ENCODE data around the gene TRIM44. TPM values are rescaled to one million over a fixed set of nuclear protein-coding genes. Genes with fewer than 3 reads are reported as not detected.

The TRIM44 gene
- total RNA-seq, 1 donor from 2014 or later, result 42.3 TPM

DNA sequence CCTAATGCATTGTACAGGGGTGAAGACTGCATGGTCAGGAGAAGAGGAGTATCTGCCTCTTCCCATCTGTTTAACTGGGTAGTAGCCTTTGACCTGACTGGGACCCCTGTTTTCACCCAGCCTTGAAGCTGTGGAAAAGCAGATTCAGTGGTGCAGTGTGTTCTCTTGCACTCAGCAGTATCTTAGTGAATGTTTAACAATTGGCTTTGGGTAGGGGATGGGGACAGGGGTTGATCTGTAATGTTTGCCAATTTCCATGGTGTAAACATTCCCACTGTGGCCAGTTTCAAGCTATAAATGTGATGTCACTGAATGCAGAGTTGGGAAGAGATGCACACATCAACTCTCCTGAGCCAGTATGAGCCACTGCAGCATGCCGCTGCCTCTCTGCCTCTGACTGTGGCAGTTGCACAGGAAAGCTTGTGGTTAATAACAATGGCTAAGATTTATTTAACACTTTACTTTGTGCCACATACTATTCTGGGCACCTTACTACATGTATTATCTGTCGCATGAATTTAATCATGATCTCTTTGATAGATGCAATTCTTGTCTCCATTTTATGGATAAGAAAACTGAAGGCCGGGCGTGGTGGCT lies 28.6 kb upstream of the TRIM44 start:
- TF ChIP-seq, protein P1, sequence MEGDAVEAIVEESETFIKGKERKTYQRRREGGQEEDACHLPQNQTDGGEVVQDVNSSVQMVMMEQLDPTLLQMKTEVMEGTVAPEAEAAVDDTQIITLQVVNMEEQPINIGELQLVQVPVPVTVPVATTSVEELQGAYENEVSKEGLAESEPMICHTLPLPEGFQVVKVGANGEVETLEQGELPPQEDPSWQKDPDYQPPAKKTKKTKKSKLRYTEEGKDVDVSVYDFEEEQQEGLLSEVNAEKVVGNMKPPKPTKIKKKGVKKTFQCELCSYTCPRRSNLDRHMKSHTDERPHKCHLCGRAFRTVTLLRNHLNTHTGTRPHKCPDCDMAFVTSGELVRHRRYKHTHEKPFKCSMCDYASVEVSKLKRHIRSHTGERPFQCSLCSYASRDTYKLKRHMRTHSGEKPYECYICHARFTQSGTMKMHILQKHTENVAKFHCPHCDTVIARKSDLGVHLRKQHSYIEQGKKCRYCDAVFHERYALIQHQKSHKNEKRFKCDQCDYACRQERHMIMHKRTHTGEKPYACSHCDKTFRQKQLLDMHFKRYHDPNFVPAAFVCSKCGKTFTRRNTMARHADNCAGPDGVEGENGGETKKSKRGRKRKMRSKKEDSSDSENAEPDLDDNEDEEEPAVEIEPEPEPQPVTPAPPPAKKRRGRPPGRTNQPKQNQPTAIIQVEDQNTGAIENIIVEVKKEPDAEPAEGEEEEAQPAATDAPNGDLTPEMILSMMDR (IDR thresholded peaks at IDR 0.05; ENCODE audit: borderline replicate concordance), result no peak
- no peak for DNase-seq
- Histone ChIP-seq H3K36me3 (no peaks in the 10 kb centered on the region), H3K27me3 (ENCODE audit: low read depth) (peaks cover 78% of the 10 kb centered on the region), H3K4me1 (no peaks in the 10 kb centered on the region), H3K9me3 (replicated peaks) (no peaks in the 10 kb centered on the region), H3K4me3 (no peak overlapping the region), H3K27ac (replicated peaks) (no peak overlapping the region)
- intact Hi-C loops (cut with micrococcal nuclease), result no loop called here

DNA sequence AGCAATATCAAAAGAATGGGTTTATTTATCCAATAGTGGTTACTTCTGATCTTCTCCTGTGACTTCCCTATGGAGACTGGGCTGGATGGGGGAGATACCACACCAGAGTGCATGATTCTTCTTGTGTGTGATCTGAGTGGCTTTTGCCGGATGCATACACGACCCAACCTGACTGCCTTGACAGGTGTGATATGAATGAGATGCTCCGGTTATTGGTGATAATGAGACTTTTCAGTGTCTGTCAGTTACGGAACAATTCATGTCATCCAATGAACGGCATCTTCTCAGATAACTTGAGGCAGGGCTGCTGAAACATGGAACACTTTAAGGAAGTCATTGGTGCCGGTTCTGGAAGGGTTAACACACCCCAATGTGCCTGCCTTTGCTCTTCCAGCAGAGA lies 26.6 kb upstream of the TRIM44 start:
- intact Hi-C loops (cut with micrococcal nuclease), result no loop called here
- Histone ChIP-seq H3K27me3 (ENCODE audit: low read depth) (peaks cover 58% of the 10 kb centered on the region), H3K36me3 (no peaks in the 10 kb centered on the region), H3K9me3 (replicated peaks) (no peaks in the 10 kb centered on the region), H3K4me3 (no peak overlapping the region), H3K27ac (replicated peaks) (no peak overlapping the region), H3K4me1 (no peaks in the 10 kb centered on the region)
- no peak for DNase-seq
- TF ChIP-seq, protein P1 (IDR thresholded peaks at IDR 0.05; ENCODE audit: borderline replicate concordance), result no peak

DNA sequence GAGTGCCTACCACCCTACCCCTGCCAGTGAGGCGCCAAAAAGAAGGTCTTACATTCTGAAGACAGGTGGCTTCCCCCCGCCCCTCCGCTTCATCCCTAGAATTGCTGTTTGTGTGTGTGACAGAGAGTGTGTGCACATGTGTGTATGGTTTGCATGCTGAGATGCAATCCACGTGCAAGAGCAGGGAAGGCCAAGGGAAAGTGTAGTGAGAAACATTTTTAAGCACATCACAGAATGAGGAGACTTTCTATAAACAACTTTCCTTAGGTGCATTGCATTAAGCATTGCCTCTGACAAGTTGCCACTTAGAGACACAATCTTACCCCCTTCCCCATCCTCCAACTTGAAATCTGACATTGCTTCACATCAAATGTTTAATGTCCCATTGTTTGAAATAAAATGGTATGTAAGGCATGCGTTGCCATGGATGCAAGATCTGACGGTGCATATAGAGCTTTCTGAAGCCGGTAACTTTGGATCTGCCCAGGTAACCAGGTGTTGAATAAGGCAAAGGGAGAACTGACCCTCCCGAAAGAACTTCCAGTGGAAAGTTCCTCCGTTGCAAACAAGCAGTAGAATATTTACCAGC lies 22.9 kb upstream of the TRIM44 start:
- H3K9me3 ChIP-seq (replicated peaks), result no peaks in the 10 kb centered on the region
- H3K4me1 ChIP-seq, result no peaks in the 10 kb centered on the region
- H3K27me3 ChIP-seq (ENCODE audit: low read depth), result peaks cover 21% of the 10 kb centered on the region
- H3K27ac ChIP-seq (replicated peaks), result no peak overlapping the region
- no peak overlapping the region for H3K4me3 ChIP-seq
- DNase-seq, result no peak
- TF ChIP-seq, protein P1 (IDR thresholded peaks at IDR 0.05; ENCODE audit: borderline replicate concordance), result no peak
- intact Hi-C loops (cut with micrococcal nuclease), result no loop called here
- no peaks in the 10 kb centered on the region for H3K36me3 ChIP-seq

DNA sequence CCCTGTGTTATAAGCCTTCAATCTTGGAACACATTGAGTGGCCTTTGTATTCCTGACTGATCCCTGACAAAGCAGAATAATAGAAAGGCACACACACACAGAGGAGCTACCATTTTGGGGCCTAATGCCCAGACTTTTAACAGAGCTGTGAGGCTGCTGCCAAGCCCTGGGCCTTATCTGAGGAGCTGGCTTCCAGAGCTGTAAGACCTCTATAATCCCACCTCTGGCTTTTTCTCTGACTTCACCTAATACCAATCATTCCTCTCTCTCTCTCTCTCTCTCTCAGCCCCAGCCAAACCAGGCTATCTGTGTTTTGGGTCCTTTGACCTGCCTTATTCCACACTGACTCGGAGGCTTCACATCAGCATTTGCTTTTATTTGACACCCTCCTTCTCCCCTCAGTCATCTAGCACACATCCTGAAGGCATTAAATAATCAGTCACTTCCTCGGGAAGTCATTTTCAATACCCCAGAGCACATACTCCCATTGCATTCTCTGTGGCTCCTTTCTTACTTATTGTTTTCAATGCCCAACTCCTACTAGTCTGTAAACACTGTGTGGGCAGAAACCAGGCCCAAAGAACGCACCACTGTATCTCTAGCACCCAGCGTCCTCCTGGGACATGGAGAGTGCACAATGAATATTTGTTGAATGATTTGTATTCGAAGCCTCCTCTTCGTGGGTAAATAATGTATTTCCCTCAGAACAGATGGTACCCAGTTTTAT lies 21.2 kb upstream of the TRIM44 start:
- DNase-seq, result no peak
- no peak overlapping the region for H3K27ac ChIP-seq (replicated peaks)
- H3K36me3 ChIP-seq, result no peaks in the 10 kb centered on the region
- no peaks in the 10 kb centered on the region for H3K9me3 ChIP-seq (replicated peaks)
- peaks cover 5% of the 10 kb centered on the region for H3K27me3 ChIP-seq (ENCODE audit: low read depth)
- intact Hi-C loops (cut with micrococcal nuclease), result no loop called here
- no peaks in the 10 kb centered on the region for H3K4me1 ChIP-seq
- H3K4me3 ChIP-seq, result no peak overlapping the region
- TF ChIP-seq, protein P1 (IDR thresholded peaks at IDR 0.05; ENCODE audit: borderline replicate concordance), result no peak

DNA sequence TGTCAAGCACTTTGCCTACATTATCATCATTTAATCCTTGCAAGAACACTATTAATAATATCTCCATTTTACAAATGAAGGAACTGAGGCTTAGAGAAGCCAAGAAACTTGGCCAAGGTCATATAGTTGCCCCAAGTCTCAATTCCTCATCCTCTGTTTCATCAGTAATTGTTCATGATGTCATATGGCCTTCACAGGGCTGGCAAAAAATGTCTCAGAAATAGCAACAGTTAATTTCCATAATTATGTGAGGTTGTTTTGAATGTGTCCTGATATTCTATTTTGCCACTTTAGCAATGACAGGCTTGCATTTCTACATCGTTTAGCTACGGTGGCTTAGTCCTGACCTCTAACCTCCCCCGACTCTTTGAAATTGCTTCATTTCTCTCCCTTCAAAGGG lies 20.6 kb upstream of the TRIM44 start:
- H3K36me3 ChIP-seq, result no peaks in the 10 kb centered on the region
- intact Hi-C loops (cut with micrococcal nuclease), result no loop called here
- no peak overlapping the region for H3K27ac ChIP-seq (replicated peaks)
- H3K9me3 ChIP-seq (replicated peaks), result no peaks in the 10 kb centered on the region
- no peaks in the 10 kb centered on the region for H3K4me1 ChIP-seq
- TF ChIP-seq, protein P1 (IDR thresholded peaks at IDR 0.05; ENCODE audit: borderline replicate concordance), result no peak
- H3K27me3 ChIP-seq (ENCODE audit: low read depth), result no peaks in the 10 kb centered on the region
- H3K4me3 ChIP-seq, result no peak overlapping the region
- DNase-seq, result no peak
